ENCODE results near the gene PCDHGB4. TPM values are rescaled to one million over a fixed set of nuclear protein-coding genes. Genes with fewer than 3 reads are reported as not detected.
"Not testable (repeated sequence)": the region's sequence is repeated elsewhere in the genome, so short reads cannot be mapped to it uniquely, and the experiment has no call there.

PCDHGB4 gene
- polyA plus RNA-seq, 3 donors = 4.9 to 6.2 (median 6.2) TPM

DNA sequence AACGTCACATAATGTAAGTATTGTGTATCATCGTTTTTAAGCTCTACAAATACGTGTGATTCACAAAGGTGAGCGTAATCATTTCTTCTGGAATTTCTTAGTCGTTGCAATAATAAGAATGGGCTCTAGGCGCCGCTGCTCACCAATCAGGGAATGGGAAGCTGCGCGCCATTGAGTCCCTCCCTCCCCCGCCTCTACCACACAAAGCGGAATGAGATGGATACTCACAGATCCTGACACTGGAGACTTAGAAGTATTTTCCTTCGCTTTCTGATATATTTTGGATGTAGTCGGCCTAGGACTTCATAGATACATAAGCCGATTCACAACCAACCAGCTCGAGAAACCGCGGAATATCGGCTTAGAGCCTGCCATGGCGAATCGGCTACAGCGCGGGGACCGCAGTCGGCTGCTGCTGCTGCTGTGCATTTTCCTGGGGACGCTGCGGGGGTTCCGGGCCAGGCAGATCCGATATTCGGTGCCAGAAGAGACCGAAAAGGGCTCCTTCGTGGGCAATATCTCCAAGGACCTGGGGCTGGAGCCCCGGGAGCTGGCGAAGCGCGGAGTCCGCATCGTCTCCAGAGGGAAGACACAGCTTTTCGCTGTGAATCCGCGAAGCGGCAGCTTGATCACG, 33.5 kb downstream of the PCDHGB4 start, which contains the start of gene PCDHGA11:
TSS of gene PCDHGA11 (plus strand) at position 197 of the 634 bp plus-strand sequence. CDS start at position 374, 177 bp downstream.
- DNase-seq = peak; percentile 29

DNA sequence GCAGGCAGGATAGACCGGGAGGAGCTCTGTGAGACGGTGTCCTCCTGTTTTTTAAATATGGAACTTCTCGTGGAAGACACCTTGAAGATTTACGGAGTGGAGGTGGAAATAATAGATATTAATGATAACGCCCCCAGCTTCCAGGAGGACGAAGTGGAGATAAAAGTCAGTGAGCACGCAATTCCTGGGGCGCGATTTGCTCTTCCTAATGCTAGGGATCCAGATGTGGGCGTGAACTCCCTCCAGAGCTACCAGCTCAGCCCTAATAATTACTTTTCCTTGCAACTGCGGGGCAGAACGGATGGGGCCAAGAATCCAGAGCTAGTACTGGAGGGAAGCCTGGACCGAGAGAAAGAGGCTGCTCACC, 34.0 kb downstream of the PCDHGB4 start:
- DNase-seq = no peak

DNA sequence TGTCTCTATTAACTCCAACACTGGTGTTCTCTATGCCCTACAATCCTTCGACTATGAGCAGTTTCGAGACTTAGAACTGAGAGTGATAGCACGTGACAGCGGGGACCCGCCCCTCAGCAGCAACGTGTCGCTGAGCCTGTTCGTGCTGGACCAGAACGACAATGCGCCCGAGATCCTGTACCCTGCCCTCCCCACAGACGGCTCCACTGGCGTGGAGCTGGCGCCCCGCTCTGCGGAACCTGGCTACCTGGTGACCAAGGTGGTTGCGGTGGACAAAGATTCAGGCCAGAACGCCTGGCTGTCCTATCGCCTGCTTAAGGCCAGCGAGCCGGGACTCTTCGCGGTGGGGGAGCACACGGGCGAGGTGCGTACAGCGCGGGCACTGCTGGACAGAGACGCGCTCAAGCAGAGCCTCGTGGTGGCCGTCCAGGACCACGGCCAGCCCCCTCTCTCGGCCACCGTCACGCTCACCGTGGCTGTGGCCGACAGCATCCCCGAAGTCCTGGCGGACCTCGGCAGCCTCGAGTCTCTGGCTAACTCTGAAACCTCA, 35.3 kb downstream of the PCDHGB4 start:
- DNase-seq = no peak

DNA sequence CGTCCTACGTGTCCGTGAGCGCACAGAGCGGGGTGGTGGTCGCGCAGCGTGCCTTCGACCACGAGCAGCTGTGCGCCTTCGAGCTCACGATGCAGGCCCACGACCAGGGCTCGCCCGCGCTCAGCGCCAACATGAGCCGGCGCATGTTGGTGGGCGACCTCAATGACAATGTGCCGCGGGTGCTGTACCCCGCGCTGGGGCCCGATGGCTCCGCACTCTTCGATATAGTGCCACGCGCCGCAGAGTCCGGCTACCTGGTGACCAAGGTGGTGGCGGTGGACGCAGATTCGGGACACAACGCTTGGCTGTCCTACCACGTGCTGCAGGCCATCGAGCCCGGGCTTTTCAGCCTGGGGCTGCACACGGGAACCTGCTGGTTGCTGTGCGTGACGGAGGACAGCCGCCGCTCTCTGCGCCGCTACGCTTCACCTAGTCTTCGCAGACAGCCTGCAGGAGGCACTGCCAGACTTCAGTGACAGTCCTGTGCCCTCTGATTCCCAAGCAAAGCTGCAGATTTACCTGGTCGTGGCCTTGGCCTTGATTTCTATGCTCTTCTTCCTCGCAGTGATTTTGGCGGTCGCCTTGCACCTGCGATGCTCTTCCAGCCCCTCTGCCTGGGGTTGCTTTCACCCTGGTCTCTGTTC, 40.4 kb downstream of the PCDHGB4 start:
- no peak for DNase-seq

DNA sequence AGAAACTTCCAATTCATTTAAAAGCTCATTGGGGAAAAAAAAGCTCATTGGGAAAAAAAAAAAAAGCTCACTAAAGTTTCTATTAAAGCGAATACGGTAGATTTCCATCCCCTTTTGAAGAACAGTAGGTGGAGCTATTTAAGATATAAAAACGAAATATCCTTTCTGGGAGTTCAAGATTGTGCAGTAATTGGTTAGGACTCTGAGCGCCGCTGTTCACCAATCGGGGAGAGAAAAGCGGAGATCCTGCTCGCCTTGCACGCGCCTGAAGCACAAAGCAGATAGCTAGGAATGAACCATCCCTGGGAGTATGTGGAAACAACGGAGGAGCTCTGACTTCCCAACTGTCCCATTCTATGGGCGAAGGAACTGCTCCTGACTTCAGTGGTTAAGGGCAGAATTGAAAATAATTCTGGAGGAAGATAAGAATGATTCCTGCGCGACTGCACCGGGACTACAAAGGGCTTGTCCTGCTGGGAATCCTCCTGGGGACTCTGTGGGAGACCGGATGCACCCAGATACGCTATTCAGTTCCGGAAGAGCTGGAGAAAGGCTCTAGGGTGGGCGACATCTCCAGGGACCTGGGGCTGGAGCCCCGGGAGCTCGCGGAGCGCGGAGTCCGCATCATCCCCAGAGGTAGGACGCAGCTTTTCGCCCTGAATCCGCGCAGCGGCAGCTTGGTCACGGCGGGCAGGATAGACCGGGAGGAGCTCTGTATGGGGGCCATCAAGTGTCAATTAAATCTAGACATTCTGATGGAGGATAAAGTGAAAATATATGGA, 43.0 kb downstream of the PCDHGB4 start, which contains the start of gene PCDHGA12:
TSS of gene PCDHGA12 (plus strand) at position 176 of the 782 bp plus-strand sequence. CDS start at position 429, 253 bp downstream.
- peak; percentile 17 for DNase-seq

DNA sequence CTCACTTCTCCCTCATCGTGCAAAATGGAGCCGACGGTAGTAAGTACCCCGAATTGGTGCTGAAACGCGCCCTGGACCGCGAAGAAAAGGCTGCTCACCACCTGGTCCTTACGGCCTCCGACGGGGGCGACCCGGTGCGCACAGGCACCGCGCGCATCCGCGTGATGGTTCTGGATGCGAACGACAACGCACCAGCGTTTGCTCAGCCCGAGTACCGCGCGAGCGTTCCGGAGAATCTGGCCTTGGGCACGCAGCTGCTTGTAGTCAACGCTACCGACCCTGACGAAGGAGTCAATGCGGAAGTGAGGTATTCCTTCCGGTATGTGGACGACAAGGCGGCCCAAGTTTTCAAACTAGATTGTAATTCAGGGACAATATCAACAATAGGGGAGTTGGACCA, 43.8 kb downstream of the PCDHGB4 start:
- no peak for DNase-seq

DNA sequence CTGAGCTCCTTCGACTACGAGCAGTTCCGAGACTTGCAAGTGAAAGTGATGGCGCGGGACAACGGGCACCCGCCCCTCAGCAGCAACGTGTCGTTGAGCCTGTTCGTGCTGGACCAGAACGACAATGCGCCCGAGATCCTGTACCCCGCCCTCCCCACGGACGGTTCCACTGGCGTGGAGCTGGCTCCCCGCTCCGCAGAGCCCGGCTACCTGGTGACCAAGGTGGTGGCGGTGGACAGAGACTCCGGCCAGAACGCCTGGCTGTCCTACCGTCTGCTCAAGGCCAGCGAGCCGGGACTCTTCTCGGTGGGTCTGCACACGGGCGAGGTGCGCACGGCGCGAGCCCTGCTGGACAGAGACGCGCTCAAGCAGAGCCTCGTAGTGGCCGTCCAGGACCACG, 44.8 kb downstream of the PCDHGB4 start:
- DNase-seq = not testable (repeated sequence)

DNA sequence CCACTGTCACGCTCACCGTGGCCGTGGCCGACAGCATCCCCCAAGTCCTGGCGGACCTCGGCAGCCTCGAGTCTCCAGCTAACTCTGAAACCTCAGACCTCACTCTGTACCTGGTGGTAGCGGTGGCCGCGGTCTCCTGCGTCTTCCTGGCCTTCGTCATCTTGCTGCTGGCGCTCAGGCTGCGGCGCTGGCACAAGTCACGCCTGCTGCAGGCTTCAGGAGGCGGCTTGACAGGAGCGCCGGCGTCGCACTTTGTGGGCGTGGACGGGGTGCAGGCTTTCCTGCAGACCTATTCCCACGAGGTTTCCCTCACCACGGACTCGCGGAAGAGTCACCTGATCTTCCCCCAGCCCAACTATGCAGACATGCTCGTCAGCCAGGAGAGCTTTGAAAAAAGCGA, 45.2 kb downstream of the PCDHGB4 start:
- not testable (repeated sequence) for DNase-seq

DNA sequence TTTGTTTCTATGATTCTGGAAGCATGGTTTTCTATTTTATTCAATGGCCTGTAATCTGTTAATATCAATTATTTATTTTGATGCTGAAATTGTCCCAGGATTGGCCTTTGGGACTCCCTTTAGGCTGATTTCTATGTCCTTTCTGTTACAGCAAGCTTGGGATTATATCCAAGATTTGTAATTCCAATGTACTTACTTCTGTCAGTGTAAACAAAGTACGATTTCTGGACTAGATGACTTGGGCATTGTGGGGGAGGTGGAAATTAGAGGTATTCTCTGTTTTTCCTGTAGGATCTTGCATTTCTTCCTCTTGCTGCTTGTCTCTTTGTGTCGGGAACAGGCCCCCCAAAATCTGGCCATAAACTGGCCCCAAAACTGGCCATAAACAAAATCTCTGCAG, 46.5 kb downstream of the PCDHGB4 start:
- DNase-seq = no peak

DNA sequence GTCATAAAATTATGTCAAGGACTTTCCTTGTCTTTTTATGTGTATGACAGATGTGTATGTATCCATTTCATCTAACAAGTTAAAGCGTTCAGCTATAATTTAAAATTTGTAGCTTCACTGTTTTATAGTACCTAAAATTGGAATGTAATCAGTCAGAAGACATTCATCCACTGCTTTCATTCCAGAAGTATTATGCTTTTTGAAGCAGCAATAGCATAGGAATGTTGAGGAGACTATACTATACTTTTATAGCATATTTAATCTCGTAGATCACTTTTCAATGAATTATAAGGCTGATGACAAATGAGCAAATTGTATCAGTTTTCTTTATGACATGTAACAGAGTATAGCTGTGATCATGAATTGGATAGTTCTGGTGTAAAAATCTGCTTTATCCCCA, 49.7 kb downstream of the PCDHGB4 start:
- DNase-seq = no peak

DNA sequence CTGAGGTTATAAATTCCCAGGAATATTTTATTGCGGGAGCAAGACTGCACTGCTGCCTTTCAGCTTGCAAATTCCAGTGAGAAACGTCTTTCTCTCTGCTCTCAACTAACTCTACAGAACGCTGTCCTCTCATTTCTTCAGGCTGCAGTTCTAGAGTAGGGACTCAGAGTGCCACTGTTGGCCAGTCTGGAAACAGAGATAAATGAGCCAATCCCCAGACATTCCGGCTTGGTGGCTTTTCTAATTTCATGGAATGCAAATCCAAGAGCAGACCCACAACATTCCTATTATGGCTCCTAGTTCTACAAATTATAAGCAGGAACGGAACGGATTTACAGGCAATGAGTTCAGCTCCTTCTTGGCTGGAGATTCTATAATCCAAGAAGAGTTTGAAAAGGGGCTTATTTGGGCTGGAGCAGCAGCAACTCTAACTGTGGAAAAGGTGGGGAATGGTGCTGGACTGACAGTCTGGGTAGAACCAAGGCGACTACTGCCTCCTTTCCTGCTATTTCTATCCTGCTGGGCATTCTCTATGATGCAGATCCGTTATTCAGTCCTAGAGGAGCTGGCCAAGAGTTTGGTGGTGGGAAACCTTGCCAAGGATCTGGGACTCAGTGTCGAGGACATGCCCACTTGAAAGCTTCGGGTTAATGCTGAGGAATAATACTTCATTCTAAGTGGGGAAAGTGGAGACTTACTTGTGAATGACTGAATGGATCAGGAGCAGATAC, 52.1 kb downstream of the PCDHGB4 start:
- no peak for DNase-seq

Other genes starting within 250 kb of the PCDHGB4 start
- gene PCDHB6, start 237.6 kb upstream of the PCDHGB4 start, polyA plus RNA-seq (ENCODE audit: insufficient read length in 3 of 3) = 1 to 10 TPM; 1.6 to 3.1 (median 3.0) TPM
- 1 to 10 TPM; 3.5 to 4.4 (median 4.2) TPM for gene PCDHB7, start 215.1 kb upstream of the PCDHGB4 start, polyA plus RNA-seq (ENCODE audit: insufficient read length in 3 of 3)
- 1 to 10 TPM; 1.5 to 3.1 (median 2.1) TPM for gene PCDHB8, start 209.9 kb upstream of the PCDHGB4 start, polyA plus RNA-seq (ENCODE audit: insufficient read length in 3 of 3)
- gene PCDHB16, start 205.3 kb upstream of the PCDHGB4 start, polyA plus RNA-seq (ENCODE audit: insufficient read length in 3 of 3) = 1 to 10 TPM; 5.1 to 7.4 (median 6.5) TPM
- 1 to 10 TPM; 3.4 to 4.5 (median 4.1) TPM for gene PCDHB9, start 200.5 kb upstream of the PCDHGB4 start, polyA plus RNA-seq (ENCODE audit: insufficient read length in 3 of 3)
- 1 to 10 TPM; 4.9 to 6.6 (median 6.4) TPM for gene PCDHB10, start 195.3 kb upstream of the PCDHGB4 start, polyA plus RNA-seq (ENCODE audit: insufficient read length in 3 of 3)
- gene PCDHB11, start 188.1 kb upstream of the PCDHGB4 start, polyA plus RNA-seq (ENCODE audit: insufficient read length in 3 of 3) = 1 to 10 TPM; 3.8 to 6.5 (median 4.6) TPM
- 1 to 10 TPM; 3.6 to 4.6 (median 4.5) TPM for gene PCDHB12, start 179.0 kb upstream of the PCDHGB4 start, polyA plus RNA-seq (ENCODE audit: insufficient read length in 3 of 3)
- gene PCDHB13, start 173.8 kb upstream of the PCDHGB4 start, polyA plus RNA-seq (ENCODE audit: insufficient read length in 3 of 3) = 1 to 10 TPM; 6.4 to 7.5 (median 6.9) TPM
- gene PCDHB14, start 164.4 kb upstream of the PCDHGB4 start, polyA plus RNA-seq (ENCODE audit: insufficient read length in 3 of 3) = 10 to 100 TPM; 10.1 to 11.2 (median 10.2) TPM
- 10 to 100 TPM; 14.3 to 15.2 (median 14.7) TPM for gene PCDHB15, start 142.3 kb upstream of the PCDHGB4 start, polyA plus RNA-seq (ENCODE audit: insufficient read length in 3 of 3)
- gene SLC25A2, start 83.6 kb upstream of the PCDHGB4 start, polyA plus RNA-seq (ENCODE audit: insufficient read length in 3 of 3) = under 1 TPM in 2 of 3 donors, not detected in 1; 0.19 to 0.21 TPM
- 100 to 1,000 TPM; 137 to 157 (median 148) TPM for gene TAF7, start 66.9 kb upstream of the PCDHGB4 start, polyA plus RNA-seq (ENCODE audit: insufficient read length in 3 of 3)
- 1 to 10 TPM in 2 of 3 donors, under 1 TPM in 1; 0.81 to 1.7 (median 1.0) TPM for gene PCDHGA1, start 57.2 kb upstream of the PCDHGB4 start, polyA plus RNA-seq (ENCODE audit: insufficient read length in 3 of 3)
- 1 to 10 TPM; 6.3 to 8.3 (median 6.4) TPM for gene PCDHGA2, start 48.9 kb upstream of the PCDHGB4 start, polyA plus RNA-seq (ENCODE audit: insufficient read length in 3 of 3)
- gene PCDHGA3, start 43.9 kb upstream of the PCDHGB4 start, polyA plus RNA-seq (ENCODE audit: insufficient read length in 3 of 3) = 1 to 10 TPM; 3.4 to 4.5 (median 3.8) TPM
- gene PCDHGB1, start 37.6 kb upstream of the PCDHGB4 start, polyA plus RNA-seq (ENCODE audit: insufficient read length in 3 of 3) = 1 to 10 TPM; 1.7 to 1.8 (median 1.7) TPM
- gene PCDHGA4, start 32.7 kb upstream of the PCDHGB4 start, polyA plus RNA-seq (ENCODE audit: insufficient read length in 3 of 3) = 1 to 10 TPM; 2.3 to 3.0 (median 2.4) TPM
- gene PCDHGB2, start 27.7 kb upstream of the PCDHGB4 start, polyA plus RNA-seq (ENCODE audit: insufficient read length in 3 of 3) = 1 to 10 TPM; 3.5 to 4.9 (median 3.6) TPM
- 1 to 10 TPM; 2.6 to 3.2 (median 2.6) TPM for gene PCDHGA5, start 23.5 kb upstream of the PCDHGB4 start, polyA plus RNA-seq (ENCODE audit: insufficient read length in 3 of 3)
- 1 to 10 TPM; 1.9 to 2.6 (median 2.5) TPM for gene PCDHGB3, start 17.5 kb upstream of the PCDHGB4 start, polyA plus RNA-seq (ENCODE audit: insufficient read length in 3 of 3)
- gene PCDHGA6, start 13.8 kb upstream of the PCDHGB4 start, polyA plus RNA-seq (ENCODE audit: insufficient read length in 3 of 3) = 1 to 10 TPM; 6.4 to 8.5 (median 7.9) TPM
- 1 to 10 TPM; 2.2 to 2.5 (median 2.5) TPM for gene PCDHGA7, start 5.0 kb upstream of the PCDHGB4 start, polyA plus RNA-seq (ENCODE audit: insufficient read length in 3 of 3)
- under 1 TPM; 0.78 to 0.85 (median 0.81) TPM for gene PCDHGA8, start 4.9 kb downstream of the PCDHGB4 start, polyA plus RNA-seq (ENCODE audit: insufficient read length in 3 of 3)
- gene PCDHGB5, start 10.2 kb downstream of the PCDHGB4 start, polyA plus RNA-seq (ENCODE audit: insufficient read length in 3 of 3) = 10 to 100 TPM in 1 of 3 donors, 1 to 10 TPM in 2; 9.3 to 12.0 (median 9.7) TPM
- 1 to 10 TPM; 4.8 to 6.1 (median 5.5) TPM for gene PCDHGA9, start 15.1 kb downstream of the PCDHGB4 start, polyA plus RNA-seq (ENCODE audit: insufficient read length in 3 of 3)
- 1 to 10 TPM; 6.8 to 7.8 (median 7.3) TPM for gene PCDHGB6, start 20.3 kb downstream of the PCDHGB4 start, polyA plus RNA-seq (ENCODE audit: insufficient read length in 3 of 3)
- gene PCDHGA10, start 25.3 kb downstream of the PCDHGB4 start, polyA plus RNA-seq (ENCODE audit: insufficient read length in 3 of 3) = 1 to 10 TPM; 3.1 to 3.7 (median 3.4) TPM
- gene PCDHGB7, start 30.0 kb downstream of the PCDHGB4 start, polyA plus RNA-seq (ENCODE audit: insufficient read length in 3 of 3) = 10 to 100 TPM; 11.0 to 17.3 (median 16.1) TPM
- gene PCDHGA11, start 33.4 kb downstream of the PCDHGB4 start, polyA plus RNA-seq (ENCODE audit: insufficient read length in 3 of 3) = 1 to 10 TPM; 3.8 to 6.3 (median 4.9) TPM
- gene PCDHGA12, start 42.8 kb downstream of the PCDHGB4 start, polyA plus RNA-seq (ENCODE audit: insufficient read length in 3 of 3) = 1 to 10 TPM; 1.1 to 2.9 (median 1.8) TPM
- 100 to 1,000 TPM in 1 of 3 donors, 10 to 100 TPM in 2; 91.6 to 131 (median 92.5) TPM for gene PCDHGC3, start 88.3 kb downstream of the PCDHGB4 start, polyA plus RNA-seq (ENCODE audit: insufficient read length in 3 of 3)
- 1 to 10 TPM; 3.3 to 4.3 (median 3.8) TPM for gene PCDHGC4, start 97.3 kb downstream of the PCDHGB4 start, polyA plus RNA-seq (ENCODE audit: insufficient read length in 3 of 3)
- 1 to 10 TPM in 1 of 3 donors, under 1 TPM in 2; 0.40 to 1.1 (median 0.93) TPM for gene PCDHGC5, start 101.4 kb downstream of the PCDHGB4 start, polyA plus RNA-seq (ENCODE audit: insufficient read length in 3 of 3)
- gene DIAPH1, start 231.3 kb downstream of the PCDHGB4 start, polyA plus RNA-seq (ENCODE audit: insufficient read length in 3 of 3) = 10 to 100 TPM; 70.6 to 81.0 (median 76.5) TPM
- gene HDAC3, start 249.2 kb downstream of the PCDHGB4 start, polyA plus RNA-seq (ENCODE audit: insufficient read length in 3 of 3) = 100 to 1,000 TPM in 2 of 3 donors, 10 to 100 TPM in 1; 92.2 to 123 (median 118) TPM
- 1 to 10 TPM; 1.2 to 1.8 (median 1.4) TPM for gene RELL2, start 249.3 kb downstream of the PCDHGB4 start, polyA plus RNA-seq (ENCODE audit: insufficient read length in 3 of 3)